ENCODE measurements around the gene TULP4.

DNA sequence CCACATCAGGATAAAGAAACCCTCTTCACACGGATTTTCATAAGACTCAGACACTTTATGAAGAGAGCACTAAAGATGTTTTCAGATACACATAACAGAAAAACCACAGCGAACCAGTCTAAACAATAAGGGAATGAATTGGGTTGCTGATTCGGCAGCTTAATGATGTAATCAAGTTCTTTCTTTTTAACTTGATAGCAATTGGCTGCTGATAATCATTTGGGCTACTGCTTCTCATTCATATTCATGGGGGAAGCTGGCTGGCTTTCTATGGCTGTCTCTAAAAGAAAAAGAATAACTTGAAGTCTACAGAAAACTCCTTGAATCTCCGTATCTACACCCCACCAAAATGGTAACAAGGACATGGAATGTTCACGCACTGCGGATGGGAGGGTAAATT, 227.6 kb downstream of the TULP4 start:
- TF ChIP-seq CTCF (conservative IDR thresholded peaks at IDR 0.05; ENCODE audit: low read length) (no peak), EZH2phosphoT487 (IDR thresholded peaks at IDR 0.05; ENCODE audit: borderline replicate concordance) (no peak)

Data from Loucy (cell line).